SK-MEL-5 (cell line): ENCODE results near the gene SORCS2. TPM values are rescaled to one million over a fixed set of nuclear protein-coding genes. Genes with fewer than 3 reads are reported as not detected.

Experiments
- DNase-seq: peaks from one replicate; pipeline ENCODE4 v3.0.0-alpha.2; 2016; ENCODE audit warnings: low read depth, low spot score
- in situ Hi-C: cut with HindIII; loops from 2 replicates; pipeline ENCODE4 v1.10.0; 2016; ENCODE audit warnings: low sequenced_read_pairs, high pct_unique_total_duplicates, low pct_unique_long_range_greater_than_20kb
- total RNA-seq: library from RNA; depleted of rRNA; stranded (reverse); fragments of >200 nt; shearing (Covaris generic); gene quantifications from 2 replicates; pipeline ENCODE4 v1.2.3, GENCODE V29; 2014

SORCS2 gene
- total RNA-seq, 1 experiment from 2014 or later, result not detected

GRCh38 chr4:7173841-7174449 lies 18.4 kb upstream of the SORCS2 start:
- DNase-seq, result no peak
- in situ Hi-C loops, result no loop called here

- in situ Hi-C loops, result no loop called here
Measured at GRCh38 chr4:7179158-7179557, 13.2 kb upstream of the SORCS2 start.

GRCh38 chr4:7180938-7181337 lies 11.4 kb upstream of the SORCS2 start:
- in situ Hi-C loops, result no loop called here
- no peak for DNase-seq

More at GRCh38 chr4:7179158-7179557, 13.2 kb upstream of the SORCS2 start:
- no peak for DNase-seq

GRCh38 chr4:7182616-7183015 lies 9.7 kb upstream of the SORCS2 start:
- in situ Hi-C loops, result no loop called here
- no peak for DNase-seq

GRCh38 chr4:7183161-7183560 lies 9.2 kb upstream of the SORCS2 start:
- in situ Hi-C loops, result no loop called here

GRCh38 chr4:7183780-7184460 lies 8.4 kb upstream of the SORCS2 start:
- no peak for DNase-seq
- in situ Hi-C loops, result no loop called here

More at GRCh38 chr4:7183161-7183560, 9.2 kb upstream of the SORCS2 start:
- no peak for DNase-seq

- in situ Hi-C loops, result no loop called here
- DNase-seq, result no peak
Measured at GRCh38 chr4:7185487-7186030, 6.8 kb upstream of the SORCS2 start.

GRCh38 chr4:7186031-7186430 lies 6.3 kb upstream of the SORCS2 start:
- in situ Hi-C loops, result no loop called here

GRCh38 chr4:7186516-7187167 lies 5.7 kb upstream of the SORCS2 start:
- DNase-seq, result no peak
- in situ Hi-C loops, result no loop called here

More at GRCh38 chr4:7186031-7186430, 6.3 kb upstream of the SORCS2 start:
- DNase-seq, result peak; percentile 30

- no peak for DNase-seq
- in situ Hi-C loops, result no loop called here
Measured at GRCh38 chr4:7187168-7187535, 5.2 kb upstream of the SORCS2 start.

GRCh38 chr4:7187691-7188090 lies 4.6 kb upstream of the SORCS2 start:
- in situ Hi-C loops, result no loop called here
- no peak for DNase-seq

GRCh38 chr4:7189066-7189465 lies 3.3 kb upstream of the SORCS2 start:
- DNase-seq, result no peak
- in situ Hi-C loops, result no loop called here

GRCh38 chr4:7189475-7190277 lies 2.7 kb upstream of the SORCS2 start:
- in situ Hi-C loops, result no loop called here
- DNase-seq, result no peak

GRCh38 chr4:7190278-7190594 lies 2.1 kb upstream of the SORCS2 start:
- in situ Hi-C loops, result no loop called here
- DNase-seq, result no peak

GRCh38 chr4:7190691-7191545 lies 1.4 kb upstream of the SORCS2 start:
- in situ Hi-C loops, result no loop called here
- no peak for DNase-seq

GRCh38 chr4:7191546-7192251 lies 639 bp upstream of the SORCS2 start:
- DNase-seq, result no peak
- in situ Hi-C loops, result no loop called here
